HEK293 (cell line): Measurements from ENCODE around the gene HIF1AN.

Experiments used
- CTCF ChIA-PET: fragments of 350-600 bp; formaldehyde crosslinking; extraction: SDS; loops from one replicate; lab custom pipeline; 2021; ENCODE audit warnings: antibody characterized with exemption; lab: Yijun Ruan, JAX
- POLR2A ChIA-PET: fragments of 300-600 bp; formaldehyde crosslinking; extraction: SDS; loops from one replicate; lab custom pipeline; 2020; ENCODE audit warnings: antibody characterized with exemption, inconsistent platforms; lab: Yijun Ruan, JAX
- H3K27ac ChIP-seq: fragments of 200-500 bp; sonication (Bioruptor generic); 2 replicates; pipeline ENCODE4 v1.5.1; 2014; ENCODE audit warnings: low read depth, low read length, control low read depth, inconsistent platforms; ENCODE audit errors: extremely low read depth
- H3K36me3 ChIP-seq, 2 experiments: fragments of 200-500 bp in 1 of 2; sonication (Bioruptor generic) in 1 of 2; 1 replicate in 1 of 2; 2 replicates in 1 of 2; pipeline ENCODE4 v1.5.1; 2014 to 2017; ENCODE audit warnings: inconsistent platforms in 2 of 2, low read length in 2 of 2; ENCODE audit not compliant: control insufficient read depth in 2 of 2, insufficient read depth in 1 of 2
- H3K4me1 ChIP-seq: fragments of 200-500 bp; sonication (Bioruptor generic); 2 replicates; pipeline ENCODE4 v1.5.1; 2014; ENCODE audit warnings: mild to moderate bottlenecking, low read length, inconsistent platforms; ENCODE audit not compliant: control insufficient read depth, insufficient read depth
- H3K4me3 ChIP-seq: 2 replicates; pipeline ENCODE4 v1.5.1; 2011; ENCODE audit warnings: low read depth, mild to moderate bottlenecking, control low read depth, low read length, moderate library complexity
- H3K9me3 ChIP-seq: fragments of 200-500 bp; sonication (Bioruptor generic); 2 replicates; pipeline ENCODE4 v1.5.1; 2014; ENCODE audit warnings: low read depth, low read length, inconsistent platforms; ENCODE audit not compliant: control insufficient read depth, insufficient read depth
- GLIS2 ChIP-seq: fragments of 450-650 bp; formaldehyde crosslinking; IDR thresholded peaks from 2 replicates; pipeline ENCODE4 v1.5.1; 2016; ENCODE audit warnings: missing biosample characterization, missing genetic modification characterization
- HOXC10 ChIP-seq: sonication (generic); formaldehyde crosslinking; IDR thresholded peaks from 2 replicates; pipeline ENCODE4 v1.8.1; 2023; ENCODE audit warnings: mild to moderate bottlenecking, missing genetic modification reagents
- KLF7 ChIP-seq: fragments of 450-650 bp; formaldehyde crosslinking; IDR thresholded peaks from 2 replicates; pipeline ENCODE4 v1.5.1; 2016; ENCODE audit warnings: missing biosample characterization, missing genetic modification characterization, borderline replicate concordance
- RBAK ChIP-seq: fragments of 450-650 bp; formaldehyde crosslinking; IDR thresholded peaks from 2 replicates; pipeline ENCODE4 v1.5.1; 2016; ENCODE audit warnings: missing biosample characterization, missing genetic modification characterization
- SETDB1 ChIP-seq: IDR thresholded peaks from one replicate; pipeline ENCODE4 v1.6.1; 2017; ENCODE audit warnings: mild to moderate bottlenecking, low read length, moderate library complexity, mixed read lengths; ENCODE audit not compliant: insufficient read length
- ZBTB1 ChIP-seq: fragments of 450-650 bp; formaldehyde crosslinking; IDR thresholded peaks from 2 replicates; pipeline ENCODE4 v1.5.1; 2016; ENCODE audit warnings: missing biosample characterization, missing genetic modification characterization
- ZBTB26 ChIP-seq: fragments of 450-650 bp; formaldehyde crosslinking; optimal IDR thresholded peaks from 2 replicates; pipeline ENCODE3; 2016; ENCODE audit warnings: missing biosample characterization, mild to moderate bottlenecking, missing genetic modification characterization
- ZNF175 ChIP-seq: fragments of 450-650 bp; formaldehyde crosslinking; IDR thresholded peaks from 2 replicates; pipeline ENCODE4 v1.5.1; 2016; ENCODE audit warnings: missing biosample characterization, missing genetic modification characterization
- ZNF221 ChIP-seq: fragments of 450-650 bp; formaldehyde crosslinking; IDR thresholded peaks from 2 replicates; pipeline ENCODE4 v1.5.1; 2017; ENCODE audit warnings: missing biosample characterization, missing genetic modification characterization, borderline replicate concordance
- ZNF280D ChIP-seq: fragments of 450-650 bp; formaldehyde crosslinking; IDR thresholded peaks from 2 replicates; pipeline ENCODE4 v1.5.1; 2016; ENCODE audit warnings: missing biosample characterization, missing genetic modification characterization
- ZNF335 ChIP-seq: fragments of 450-650 bp; formaldehyde crosslinking; conservative IDR thresholded peaks from 2 replicates; pipeline ENCODE4 v1.5.1; 2016; ENCODE audit warnings: missing biosample characterization, missing genetic modification characterization
- ZNF426 ChIP-seq: fragments of 450-650 bp; formaldehyde crosslinking; IDR thresholded peaks from 2 replicates; pipeline ENCODE4 v1.5.1; 2017; ENCODE audit warnings: missing biosample characterization, missing genetic modification characterization, mild to moderate bottlenecking, inconsistent platforms, moderate library complexity
- ZNF433 ChIP-seq: fragments of 450-650 bp; formaldehyde crosslinking; IDR thresholded peaks from 2 replicates; pipeline ENCODE4 v1.5.1; 2016; ENCODE audit warnings: missing biosample characterization, missing genetic modification characterization, low read depth
- ZNF624 ChIP-seq: fragments of 450-650 bp; formaldehyde crosslinking; IDR thresholded peaks from 2 replicates; pipeline ENCODE4 v1.5.1; 2017; ENCODE audit warnings: missing biosample characterization, missing genetic modification characterization
- ZNF76 ChIP-seq: fragments of 450-650 bp; formaldehyde crosslinking; IDR thresholded peaks from 2 replicates; pipeline ENCODE4; 2016; ENCODE audit warnings: low read depth, missing biosample characterization, missing genetic modification characterization, borderline replicate concordance
- ZNF791 ChIP-seq: fragments of 450-650 bp; formaldehyde crosslinking; IDR thresholded peaks from 2 replicates; pipeline ENCODE4 v1.5.1; 2016; ENCODE audit warnings: missing biosample characterization, missing genetic modification characterization
- ZNF843 ChIP-seq: fragments of 450-650 bp; formaldehyde crosslinking; IDR thresholded peaks from 2 replicates; pipeline ENCODE4 v1.5.1; 2016; ENCODE audit warnings: missing biosample characterization, missing genetic modification characterization
- ZSCAN18 ChIP-seq: fragments of 450-650 bp; formaldehyde crosslinking; IDR thresholded peaks from 2 replicates; pipeline ENCODE4 v1.5.1; 2016; ENCODE audit warnings: missing biosample characterization, missing genetic modification characterization
- ZSCAN23 ChIP-seq: fragments of 450-650 bp; formaldehyde crosslinking; IDR thresholded peaks from 2 replicates; pipeline ENCODE4 v1.5.1; 2016; ENCODE audit warnings: missing biosample characterization, missing genetic modification characterization
- TF ChIP-seq, protein P1 (sequence below): fragments of 450-650 bp; formaldehyde crosslinking; IDR thresholded peaks from 2 replicates; pipeline ENCODE4 v1.5.1; 2016; ENCODE audit warnings: missing biosample characterization, missing genetic modification characterization
- TF ChIP-seq, protein P2 (sequence below): fragments of 450-650 bp; IDR thresholded peaks from 2 replicates; pipeline ENCODE4 v1.5.1; 2018; ENCODE audit warnings: missing biosample characterization, missing genetic modification characterization
- TF ChIP-seq, protein P3 (sequence below): fragments of 450-650 bp; formaldehyde crosslinking; IDR thresholded peaks from 2 replicates; pipeline ENCODE4 v1.5.1; 2017; ENCODE audit warnings: missing biosample characterization, missing genetic modification characterization
- TF ChIP-seq, protein P4 (sequence below): sonication (generic); formaldehyde crosslinking; IDR thresholded peaks from 2 replicates; pipeline ENCODE4 v1.8.1; 2022; ENCODE audit warnings: mild to moderate bottlenecking, moderate library complexity, missing genetic modification reagents

HIF1AN gene

DNA sequence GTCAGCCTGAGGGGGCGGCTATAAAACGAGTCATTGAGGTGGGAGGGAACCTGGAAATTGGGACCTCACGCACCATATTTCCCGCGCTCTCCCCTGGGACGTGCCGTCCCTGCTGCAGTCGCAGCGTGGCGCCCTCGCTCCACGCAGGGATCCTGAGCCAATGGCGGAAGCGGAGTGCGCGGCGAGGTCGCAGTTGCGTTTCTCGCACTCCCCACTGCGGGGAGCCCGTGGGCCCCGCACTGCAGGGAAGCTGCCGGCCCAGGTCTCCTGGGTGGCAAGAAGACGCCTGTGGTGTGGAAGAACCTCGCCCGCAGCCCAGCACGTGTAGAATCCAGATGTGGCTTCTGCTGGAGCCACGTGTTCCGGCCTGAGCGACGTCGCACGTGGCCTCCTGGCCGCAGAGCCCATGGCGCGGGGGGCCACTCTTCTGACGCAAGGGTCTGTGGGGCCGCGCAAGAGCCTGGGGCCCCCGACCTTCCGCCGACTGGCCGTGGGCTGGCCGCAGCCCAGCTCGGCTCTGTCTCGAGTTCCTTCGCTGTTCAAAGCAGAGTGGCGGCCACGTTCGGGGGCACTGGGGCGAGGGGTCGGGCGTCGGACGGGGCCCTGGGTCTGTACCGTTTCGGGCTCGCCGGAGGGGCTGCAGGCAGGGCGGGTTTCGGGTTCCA lies 26.4 kb downstream of the HIF1AN start:
- Histone ChIP-seq H3K4me1 (no peaks in the 10 kb centered on the region), H3K27ac (no peak overlapping the region), H3K36me3 (peaks cover 0 to 16% of the 10 kb centered on the region in 2 experiments; a peak in 1 of 3 replicates), H3K9me3 (no peaks in the 10 kb centered on the region), H3K4me3 (no peak overlapping the region)
- CTCF ChIA-PET = interaction anchor here (0.5 to 5.8 kb wide), 31 partner anchors 10 to 452 kb away, joined by 3 to 197 read pairs (median 4); partner anchors contain the start of genes HIF1AN, PAX2 and SLF2
- POLR2A ChIA-PET = interaction anchor here (1.0 to 1.3 kb wide), 4 partner anchors 179 to 350 kb away, joined by 3 to 5 read pairs (median 3); no protein-coding TSS in a partner anchor
- TF ChIP-seq ZSCAN23 (tag by site-specific recombination) (no peak), ZNF76 (tag by site-specific recombination) (peak; percentile 43; the same call in 1 of the 2 replicates), ZNF175 (tag by site-specific recombination) (no peak), ZSCAN18 (tag by site-specific recombination) (no peak), RBAK (no peak), ZNF280D (no peak), ZBTB26 (tag by site-specific recombination) (peak; percentile 15), SETDB1 (no peak), ZNF791 (tag by site-specific recombination) (no peak), GLIS2 (tag by site-specific recombination) (peak; percentile 50; the same call in 1 of the 2 replicates), ZNF433 (tag by site-specific recombination) (no peak), ZNF843 (tag by site-specific recombination) (0 out of 2 replicates have a peak, but pooled peaks have one; percentile 57), ZBTB1 (tag by site-specific recombination) (no peak), HOXC10 (CRISPR knock-in tag) (no peak), ZNF624 (tag by site-specific recombination) (no peak), ZNF221 (tag by site-specific recombination) (no peak), KLF7 (tag by site-specific recombination) (no peak), ZNF335 (tag by site-specific recombination) (peak; percentile 19; the same call in 1 of the 2 replicates), ZNF426 (tag by site-specific recombination) (no peak)
- TF ChIP-seq, protein P1, sequence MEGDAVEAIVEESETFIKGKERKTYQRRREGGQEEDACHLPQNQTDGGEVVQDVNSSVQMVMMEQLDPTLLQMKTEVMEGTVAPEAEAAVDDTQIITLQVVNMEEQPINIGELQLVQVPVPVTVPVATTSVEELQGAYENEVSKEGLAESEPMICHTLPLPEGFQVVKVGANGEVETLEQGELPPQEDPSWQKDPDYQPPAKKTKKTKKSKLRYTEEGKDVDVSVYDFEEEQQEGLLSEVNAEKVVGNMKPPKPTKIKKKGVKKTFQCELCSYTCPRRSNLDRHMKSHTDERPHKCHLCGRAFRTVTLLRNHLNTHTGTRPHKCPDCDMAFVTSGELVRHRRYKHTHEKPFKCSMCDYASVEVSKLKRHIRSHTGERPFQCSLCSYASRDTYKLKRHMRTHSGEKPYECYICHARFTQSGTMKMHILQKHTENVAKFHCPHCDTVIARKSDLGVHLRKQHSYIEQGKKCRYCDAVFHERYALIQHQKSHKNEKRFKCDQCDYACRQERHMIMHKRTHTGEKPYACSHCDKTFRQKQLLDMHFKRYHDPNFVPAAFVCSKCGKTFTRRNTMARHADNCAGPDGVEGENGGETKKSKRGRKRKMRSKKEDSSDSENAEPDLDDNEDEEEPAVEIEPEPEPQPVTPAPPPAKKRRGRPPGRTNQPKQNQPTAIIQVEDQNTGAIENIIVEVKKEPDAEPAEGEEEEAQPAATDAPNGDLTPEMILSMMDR = peak; percentile 96
- TF ChIP-seq, protein P2, sequence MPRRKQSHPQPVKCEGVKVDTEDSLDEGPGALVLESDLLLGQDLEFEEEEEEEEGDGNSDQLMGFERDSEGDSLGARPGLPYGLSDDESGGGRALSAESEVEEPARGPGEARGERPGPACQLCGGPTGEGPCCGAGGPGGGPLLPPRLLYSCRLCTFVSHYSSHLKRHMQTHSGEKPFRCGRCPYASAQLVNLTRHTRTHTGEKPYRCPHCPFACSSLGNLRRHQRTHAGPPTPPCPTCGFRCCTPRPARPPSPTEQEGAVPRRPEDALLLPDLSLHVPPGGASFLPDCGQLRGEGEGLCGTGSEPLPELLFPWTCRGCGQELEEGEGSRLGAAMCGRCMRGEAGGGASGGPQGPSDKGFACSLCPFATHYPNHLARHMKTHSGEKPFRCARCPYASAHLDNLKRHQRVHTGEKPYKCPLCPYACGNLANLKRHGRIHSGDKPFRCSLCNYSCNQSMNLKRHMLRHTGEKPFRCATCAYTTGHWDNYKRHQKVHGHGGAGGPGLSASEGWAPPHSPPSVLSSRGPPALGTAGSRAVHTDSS (tag by site-specific recombination) = no peak
- TF ChIP-seq, protein P3, sequence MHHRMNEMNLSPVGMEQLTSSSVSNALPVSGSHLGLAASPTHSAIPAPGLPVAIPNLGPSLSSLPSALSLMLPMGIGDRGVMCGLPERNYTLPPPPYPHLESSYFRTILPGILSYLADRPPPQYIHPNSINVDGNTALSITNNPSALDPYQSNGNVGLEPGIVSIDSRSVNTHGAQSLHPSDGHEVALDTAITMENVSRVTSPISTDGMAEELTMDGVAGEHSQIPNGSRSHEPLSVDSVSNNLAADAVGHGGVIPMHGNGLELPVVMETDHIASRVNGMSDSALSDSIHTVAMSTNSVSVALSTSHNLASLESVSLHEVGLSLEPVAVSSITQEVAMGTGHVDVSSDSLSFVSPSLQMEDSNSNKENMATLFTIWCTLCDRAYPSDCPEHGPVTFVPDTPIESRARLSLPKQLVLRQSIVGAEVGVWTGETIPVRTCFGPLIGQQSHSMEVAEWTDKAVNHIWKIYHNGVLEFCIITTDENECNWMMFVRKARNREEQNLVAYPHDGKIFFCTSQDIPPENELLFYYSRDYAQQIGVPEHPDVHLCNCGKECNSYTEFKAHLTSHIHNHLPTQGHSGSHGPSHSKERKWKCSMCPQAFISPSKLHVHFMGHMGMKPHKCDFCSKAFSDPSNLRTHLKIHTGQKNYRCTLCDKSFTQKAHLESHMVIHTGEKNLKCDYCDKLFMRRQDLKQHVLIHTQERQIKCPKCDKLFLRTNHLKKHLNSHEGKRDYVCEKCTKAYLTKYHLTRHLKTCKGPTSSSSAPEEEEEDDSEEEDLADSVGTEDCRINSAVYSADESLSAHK (tag by site-specific recombination) = no peak
- TF ChIP-seq, protein P4, sequence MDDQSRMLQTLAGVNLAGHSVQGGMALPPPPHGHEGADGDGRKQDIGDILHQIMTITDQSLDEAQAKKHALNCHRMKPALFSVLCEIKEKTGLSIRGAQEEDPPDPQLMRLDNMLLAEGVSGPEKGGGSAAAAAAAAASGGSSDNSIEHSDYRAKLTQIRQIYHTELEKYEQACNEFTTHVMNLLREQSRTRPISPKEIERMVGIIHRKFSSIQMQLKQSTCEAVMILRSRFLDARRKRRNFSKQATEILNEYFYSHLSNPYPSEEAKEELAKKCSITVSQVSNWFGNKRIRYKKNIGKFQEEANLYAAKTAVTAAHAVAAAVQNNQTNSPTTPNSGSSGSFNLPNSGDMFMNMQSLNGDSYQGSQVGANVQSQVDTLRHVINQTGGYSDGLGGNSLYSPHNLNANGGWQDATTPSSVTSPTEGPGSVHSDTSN (CRISPR knock-in tag) = no peak
